Measurements from ENCODE around the gene MRPL44.

MRPL44 gene

DNA sequence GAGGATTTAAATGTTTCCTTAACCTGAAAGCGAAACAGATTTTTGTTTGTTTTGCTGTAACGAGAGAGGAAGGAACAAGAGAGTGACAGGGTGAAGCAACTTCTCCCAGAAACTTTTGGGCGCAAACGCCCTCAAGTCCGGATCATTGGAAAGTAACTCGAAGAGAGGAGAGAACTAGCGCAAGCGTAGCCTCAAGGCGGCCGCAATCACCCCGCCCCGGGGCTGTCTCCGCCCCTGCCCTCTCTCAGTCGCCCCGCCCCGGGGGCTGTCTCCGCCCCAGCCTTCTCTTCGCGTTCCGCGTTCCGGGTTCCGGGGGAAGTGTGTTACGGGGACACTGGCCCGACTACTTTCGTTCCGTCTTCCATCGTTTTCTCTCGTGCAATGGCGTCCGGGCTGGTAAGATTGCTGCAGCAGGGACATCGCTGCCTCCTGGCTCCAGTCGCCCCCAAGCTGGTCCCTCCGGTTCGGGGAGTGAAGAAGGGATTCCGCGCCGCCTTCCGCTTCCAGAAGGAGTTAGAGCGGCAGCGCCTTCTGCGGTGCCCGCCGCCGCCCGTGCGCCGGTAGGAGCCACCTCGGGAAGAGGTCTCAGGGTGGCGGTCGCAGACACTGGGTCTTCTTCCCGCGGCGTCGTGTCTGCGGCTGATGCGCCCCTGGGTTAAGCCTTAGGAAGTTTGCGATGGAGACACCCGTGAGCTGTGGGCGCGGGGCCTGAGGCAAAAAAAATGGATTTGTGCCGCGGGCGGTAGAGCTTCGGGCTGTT is at the start of gene MRPL44:
Gene MRPL44, plus strand, starts transcription at position 372 of the 760 bp plus-strand sequence. Its CDS starts 10 bp downstream, at position 382.
- DNase-seq = peak; percentile 94

DNA sequence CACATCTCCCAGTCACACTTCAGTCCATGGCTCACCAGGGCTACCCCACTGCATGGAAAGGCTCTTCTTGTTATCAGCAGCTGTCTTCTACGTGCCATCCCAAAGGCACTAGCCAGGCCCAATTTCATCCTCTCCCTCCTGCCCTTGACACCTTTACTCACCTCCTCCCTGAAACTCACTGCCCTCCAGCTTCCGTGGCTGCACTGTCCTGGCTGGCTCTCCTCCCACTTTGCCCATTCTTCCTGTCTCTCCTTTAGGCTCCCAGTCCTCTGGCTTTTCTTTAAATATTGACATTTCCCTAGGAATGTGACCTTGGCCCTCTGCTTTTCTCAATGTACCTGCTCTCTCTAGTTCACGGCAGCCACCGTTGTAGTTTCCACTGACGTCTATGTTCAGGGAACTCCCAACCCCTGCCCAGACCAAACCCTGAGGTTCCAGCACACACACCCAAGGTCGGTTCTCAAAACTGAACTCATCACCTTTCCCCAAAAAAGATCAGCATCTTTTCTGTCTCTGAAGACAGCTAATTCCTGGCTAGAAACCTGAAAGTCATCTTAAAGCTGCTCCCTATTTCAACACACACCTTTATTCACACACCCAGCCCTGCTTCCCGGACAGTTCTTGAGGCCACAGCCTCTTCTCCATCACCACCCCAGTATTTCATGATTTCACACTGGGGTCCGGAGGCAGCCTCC is 48.8 kb upstream of the MRPL44 start:
- DNase-seq = no peak

DNA sequence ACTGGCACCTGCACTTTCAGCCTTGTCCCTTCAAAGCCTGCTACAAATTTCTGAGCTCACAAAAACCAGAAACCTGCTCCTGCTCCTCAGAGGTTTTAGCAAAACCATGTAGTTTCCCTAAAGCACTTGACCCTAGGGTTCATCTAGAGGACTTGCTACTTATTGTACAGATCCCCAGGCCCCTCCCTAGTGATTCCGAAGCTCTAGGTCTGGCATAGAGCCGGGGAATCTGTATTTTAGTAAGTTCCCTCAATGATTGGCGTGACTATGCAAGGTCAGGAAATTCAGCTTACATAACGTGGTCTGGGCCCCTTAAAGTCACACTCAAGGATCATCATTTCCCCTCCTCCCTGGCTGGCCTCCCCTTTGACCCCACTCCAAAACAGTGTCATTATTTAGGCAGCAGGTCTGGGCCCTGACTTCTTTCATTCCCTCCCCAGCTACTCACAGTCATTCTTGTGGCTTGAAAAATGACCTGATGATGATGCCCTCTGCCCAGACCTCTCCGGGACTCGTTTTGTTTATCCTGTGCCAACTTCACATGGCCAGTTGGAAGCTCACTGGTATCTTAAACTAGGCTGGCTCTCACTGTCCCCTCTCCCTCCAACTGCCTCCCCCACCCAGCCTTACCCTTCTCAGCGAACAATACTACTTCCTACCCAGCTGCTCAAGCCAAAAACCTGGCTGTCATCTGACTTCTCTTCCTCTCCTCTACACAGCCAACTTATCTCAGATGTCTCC is 48.1 kb upstream of the MRPL44 start:
- DNase-seq = no peak

DNA sequence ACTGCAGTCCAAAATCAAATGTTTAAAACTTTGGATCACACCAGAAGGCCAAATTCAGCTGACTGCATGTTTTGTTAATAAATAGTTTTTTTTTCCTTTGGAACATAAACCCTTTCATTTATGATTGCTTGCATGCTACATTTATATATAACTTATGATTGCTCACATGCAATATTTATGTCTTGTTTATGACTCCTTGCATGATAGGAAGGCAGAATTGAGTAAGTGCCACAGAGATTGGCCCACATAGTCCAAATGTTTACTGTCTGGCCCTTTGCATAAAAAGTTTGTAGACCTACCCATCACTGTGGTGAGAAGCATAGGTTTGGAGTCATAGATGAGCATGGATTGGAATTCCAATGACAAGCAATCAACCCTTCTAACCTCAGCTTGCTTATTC is 42.9 kb upstream of the MRPL44 start:
- no peak for DNase-seq

DNA sequence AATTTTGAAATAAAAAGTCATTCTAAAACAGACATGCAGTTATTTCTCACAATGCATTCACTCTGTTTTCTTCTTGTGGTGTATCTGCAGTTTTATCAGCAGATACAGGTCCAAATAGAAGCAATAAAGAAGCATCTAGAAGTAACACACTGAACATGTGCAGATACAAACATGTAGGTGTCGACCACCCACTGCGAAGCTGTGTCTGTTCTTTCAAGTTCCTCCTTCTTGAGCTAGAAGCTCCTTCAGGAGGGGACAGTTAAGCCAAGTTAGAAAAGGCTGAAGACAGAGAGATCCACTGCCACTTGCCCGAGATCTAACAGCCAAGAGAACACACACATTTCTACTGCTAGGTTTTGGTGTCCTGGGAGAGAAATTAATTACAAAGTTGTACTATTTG is 42.2 kb upstream of the MRPL44 start:
- no peak for DNase-seq

DNA sequence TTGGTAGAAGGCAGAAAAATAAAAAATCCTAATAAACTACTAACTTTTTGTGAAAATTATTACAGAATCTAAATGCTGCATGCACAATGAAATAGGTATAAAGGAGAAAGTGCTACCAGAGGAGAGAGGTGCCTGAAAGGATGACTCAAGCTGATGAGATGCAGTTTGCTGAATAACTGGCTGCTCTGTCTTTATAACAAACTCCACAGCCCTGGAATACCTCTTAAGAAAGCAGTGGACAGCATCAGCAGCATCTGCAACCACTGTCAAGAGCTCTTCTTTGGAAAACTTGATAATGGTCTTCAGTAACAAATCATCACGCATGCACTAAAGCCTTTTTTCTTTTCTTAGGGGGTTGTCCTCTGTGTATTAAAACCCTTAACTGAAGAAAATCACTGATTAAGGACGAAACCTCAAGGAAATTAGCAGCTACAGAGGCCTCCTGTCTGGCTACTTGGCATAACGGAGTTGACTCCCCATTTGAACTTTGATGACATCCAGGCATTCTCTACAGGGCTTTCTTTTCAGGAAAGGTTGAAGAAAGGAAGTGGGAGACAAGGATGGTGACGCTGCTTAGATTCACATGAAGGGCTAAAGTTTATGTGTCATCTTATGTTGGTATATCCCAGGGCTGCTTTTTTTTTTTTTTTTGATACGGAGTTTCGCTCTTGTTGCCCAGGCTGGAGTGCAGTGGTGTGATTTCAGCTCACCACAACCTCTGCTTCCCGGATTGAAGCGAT is 40.9 kb upstream of the MRPL44 start:
- no peak for DNase-seq

DNA sequence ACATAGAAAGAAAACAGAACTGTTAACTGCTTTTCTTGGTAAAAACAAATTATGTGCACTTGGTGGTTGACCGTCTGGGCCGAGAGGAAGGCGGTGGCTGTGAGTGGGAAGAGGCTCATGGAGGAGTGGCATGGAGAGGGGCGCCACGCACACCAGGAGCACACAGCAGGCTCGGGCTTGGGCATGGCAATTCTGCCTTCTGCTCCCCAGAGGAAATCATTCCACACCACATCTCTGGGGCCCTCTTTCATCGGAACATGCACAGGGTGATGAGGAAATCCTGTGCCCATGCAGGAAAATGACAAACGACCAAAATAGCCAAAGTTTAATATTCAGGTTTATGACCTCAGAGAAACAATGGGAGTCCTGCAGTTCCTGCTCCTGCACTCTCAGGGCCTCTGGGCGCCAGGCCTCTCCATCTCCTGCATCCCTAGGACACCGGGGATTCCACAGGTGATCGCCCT is 38.6 kb upstream of the MRPL44 start:
- no peak for DNase-seq

DNA sequence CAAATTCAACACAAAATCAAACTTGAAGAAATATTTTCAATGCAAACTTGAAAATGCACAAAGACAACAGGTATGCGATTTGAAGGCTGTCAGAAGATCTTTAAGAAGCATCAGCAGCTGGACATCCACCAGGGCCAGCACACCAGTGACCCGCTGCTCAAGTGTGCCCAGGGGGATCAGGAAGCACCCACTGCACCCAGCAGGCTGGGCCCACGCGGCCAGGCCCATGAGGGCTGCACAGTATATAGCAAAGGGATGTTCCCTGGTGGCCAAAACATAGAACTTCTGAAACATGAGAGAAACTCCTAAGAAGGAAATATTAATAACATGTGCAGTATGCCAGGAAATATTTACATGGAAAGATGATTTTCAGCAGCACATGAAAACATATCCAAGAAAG is 37.2 kb upstream of the MRPL44 start:
- no peak for DNase-seq

DNA sequence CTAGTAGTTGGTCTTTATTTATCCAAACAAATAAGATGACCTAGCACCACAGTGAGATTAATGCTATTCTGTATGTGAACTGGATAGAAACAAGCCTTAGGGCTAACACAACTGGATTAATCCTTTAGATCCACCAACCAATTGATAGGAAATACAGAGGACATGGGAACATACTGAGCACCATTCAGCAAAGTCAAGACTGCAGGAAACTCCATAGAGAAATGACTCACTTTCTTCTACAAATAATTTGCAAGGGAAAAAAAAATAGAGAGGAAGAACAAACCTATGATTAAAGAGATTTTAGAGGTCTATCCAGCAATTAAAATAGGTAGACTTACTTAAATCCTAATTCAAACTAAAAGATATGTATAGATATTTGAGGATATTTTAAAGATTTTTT is 36.1 kb upstream of the MRPL44 start:
- no peak for DNase-seq

DNA sequence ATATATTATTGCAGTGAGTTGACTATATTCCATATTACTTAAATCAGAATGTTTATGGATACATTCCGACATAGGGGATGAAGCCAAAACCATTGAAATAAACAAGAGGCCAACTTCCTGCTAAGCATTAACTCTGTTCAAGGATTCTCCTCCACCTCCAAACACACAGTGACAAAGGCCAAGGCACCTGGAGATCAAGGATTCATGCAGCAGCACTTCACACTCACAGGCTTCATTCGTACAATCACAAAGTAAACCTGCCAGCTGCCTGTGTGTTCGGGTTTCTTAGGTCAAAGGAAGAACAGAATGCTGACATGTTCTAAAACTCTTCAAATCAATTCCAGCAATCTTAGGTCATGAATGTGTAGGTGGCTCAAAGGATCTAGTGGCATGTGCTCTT is 35.0 kb upstream of the MRPL44 start:
- no peak for DNase-seq

DNA sequence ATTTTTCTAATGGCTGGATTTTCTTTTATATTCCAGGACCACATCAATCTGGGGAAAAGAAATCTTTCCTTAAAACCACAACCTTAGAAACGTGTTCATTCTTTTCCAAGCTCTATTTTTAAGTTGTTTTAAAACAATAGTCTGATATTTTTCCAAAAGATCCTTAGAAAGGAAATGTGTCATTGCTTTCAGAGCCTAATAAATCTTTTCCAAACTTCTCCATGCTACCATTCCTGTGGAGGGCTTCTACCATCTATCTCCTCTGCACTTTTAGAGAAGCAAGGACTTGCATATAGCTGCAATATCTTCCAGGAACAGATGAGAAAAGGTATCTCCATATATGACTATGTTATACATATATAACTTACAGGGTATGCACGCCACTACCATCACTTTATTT is 33.3 kb upstream of the MRPL44 start:
- no peak for DNase-seq

DNA sequence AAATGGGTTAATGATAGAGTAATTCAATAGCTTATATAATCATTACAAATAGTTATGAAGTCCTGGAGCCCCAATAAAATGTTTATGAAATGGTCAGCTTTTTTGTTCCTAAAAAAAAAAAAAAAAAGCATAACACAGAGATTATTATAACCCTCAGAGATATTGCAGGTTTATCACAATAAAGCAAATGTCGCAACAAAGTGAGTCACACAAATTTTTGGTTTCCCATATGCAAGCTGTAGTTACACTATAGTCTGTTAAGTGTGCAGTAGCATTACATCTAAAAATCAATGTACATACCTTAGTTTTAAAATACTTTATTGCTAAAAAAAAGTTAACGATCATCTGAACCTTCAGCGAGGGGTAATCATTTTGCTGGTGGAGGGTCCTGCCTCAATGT is 32.2 kb upstream of the MRPL44 start:
- DNase-seq = no peak

DNA sequence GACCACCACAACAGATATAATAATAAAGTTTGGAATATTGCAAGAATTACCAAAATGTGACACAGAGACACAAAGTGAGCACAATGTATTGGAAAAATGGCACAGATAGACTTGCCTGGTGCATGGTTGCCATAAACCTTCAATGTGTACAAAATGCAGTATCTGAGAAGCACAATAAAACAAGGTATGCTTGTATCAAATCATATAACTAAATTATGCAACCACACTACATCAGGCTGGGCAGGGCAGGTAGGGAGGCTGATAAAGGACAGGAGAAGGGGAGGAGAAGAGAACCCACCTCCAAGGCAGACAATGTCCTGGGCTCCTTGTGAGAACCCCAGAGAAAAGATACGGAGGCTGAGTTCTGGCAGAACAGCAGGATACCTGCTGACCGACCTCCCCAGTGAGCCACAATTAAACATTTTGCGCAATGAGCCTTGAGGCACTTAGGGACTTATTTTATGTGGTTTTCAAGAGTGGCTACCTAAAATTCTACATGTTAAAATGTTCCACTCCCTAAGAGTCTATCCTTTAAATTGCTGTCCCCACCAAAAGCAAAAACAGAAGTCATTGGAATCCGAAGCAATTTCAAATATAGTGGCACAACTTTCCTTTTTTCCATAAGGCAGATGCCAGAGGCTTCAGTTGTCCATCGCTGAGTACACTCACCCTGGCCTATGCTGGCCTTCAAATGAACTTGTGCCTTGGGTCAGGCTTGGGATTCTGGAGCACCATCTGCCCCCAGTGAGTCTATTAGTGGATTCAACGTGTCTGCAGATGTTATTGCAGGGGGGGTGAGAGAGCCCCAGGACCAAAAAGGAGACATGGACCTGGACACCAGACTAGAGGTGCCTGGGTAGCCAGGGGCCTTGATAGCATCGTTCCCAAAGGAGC is 28.9 kb upstream of the MRPL44 start:
- no peak for DNase-seq

DNA sequence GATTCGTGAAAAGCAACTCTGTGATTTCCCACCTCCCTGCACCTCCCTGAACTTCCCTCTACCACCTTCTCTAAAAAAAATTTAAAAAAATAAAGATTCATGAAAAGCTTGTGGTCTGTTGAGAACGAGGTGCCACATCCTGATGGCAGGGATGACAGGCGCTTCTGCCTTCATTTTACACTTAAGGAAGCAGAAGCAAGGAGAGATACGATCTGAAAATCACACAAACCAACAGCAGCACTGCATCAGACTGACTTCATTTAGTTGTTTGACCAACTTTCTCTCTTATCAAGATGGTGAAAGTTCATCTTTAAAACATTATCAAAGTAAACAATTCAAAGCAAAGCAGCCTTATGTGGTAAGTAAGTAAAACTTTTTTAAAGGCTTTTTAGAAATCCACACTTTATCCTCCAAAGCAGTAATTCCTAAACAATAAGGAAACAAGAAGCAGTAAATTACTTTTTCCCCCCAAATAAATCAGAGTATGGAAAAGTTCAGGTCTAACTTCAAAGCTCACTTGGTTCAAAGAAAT is 27.6 kb upstream of the MRPL44 start:
- DNase-seq = peak; percentile 51

DNA sequence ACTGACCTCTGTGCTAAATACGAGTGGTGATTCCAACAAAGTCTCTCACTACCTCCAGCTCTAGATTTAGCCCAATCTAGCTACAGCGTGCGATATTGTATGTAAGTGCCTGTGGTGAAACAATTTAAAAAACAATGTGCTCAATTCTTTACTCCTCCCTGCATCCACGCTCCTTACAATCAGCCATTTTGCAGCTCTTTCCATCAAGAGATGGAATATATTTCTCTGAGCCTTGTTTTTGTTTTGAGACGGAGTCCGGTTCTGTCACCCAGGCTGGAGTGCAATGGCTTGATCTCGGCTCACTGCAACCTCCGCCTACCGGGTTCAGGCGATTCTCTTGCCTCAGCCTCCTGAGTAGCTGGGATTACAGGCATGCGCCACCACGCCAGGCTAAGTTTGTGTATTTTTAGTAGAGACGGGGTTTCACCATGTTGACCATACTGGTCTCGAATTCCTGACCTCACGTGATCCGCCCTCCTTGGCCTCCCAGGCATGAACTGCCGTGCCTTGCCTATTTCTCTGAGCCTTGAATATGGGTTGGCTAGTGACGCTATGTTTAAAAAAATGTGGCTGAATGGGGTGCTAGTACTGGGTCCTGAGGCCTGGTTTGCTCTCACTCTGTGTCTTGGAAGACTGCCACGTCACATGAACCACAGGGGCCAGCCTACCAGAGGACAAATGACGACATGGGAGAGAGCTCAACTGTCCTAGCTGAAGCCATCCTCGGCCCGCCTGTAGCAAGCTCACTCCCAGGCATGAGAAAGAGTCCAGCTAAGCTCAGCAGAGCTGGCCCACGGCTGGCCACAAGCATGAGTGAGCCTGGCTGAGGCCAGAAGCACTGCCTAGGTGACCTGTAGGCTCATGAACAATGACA is 26.9 kb upstream of the MRPL44 start:
- no peak for DNase-seq

DNA sequence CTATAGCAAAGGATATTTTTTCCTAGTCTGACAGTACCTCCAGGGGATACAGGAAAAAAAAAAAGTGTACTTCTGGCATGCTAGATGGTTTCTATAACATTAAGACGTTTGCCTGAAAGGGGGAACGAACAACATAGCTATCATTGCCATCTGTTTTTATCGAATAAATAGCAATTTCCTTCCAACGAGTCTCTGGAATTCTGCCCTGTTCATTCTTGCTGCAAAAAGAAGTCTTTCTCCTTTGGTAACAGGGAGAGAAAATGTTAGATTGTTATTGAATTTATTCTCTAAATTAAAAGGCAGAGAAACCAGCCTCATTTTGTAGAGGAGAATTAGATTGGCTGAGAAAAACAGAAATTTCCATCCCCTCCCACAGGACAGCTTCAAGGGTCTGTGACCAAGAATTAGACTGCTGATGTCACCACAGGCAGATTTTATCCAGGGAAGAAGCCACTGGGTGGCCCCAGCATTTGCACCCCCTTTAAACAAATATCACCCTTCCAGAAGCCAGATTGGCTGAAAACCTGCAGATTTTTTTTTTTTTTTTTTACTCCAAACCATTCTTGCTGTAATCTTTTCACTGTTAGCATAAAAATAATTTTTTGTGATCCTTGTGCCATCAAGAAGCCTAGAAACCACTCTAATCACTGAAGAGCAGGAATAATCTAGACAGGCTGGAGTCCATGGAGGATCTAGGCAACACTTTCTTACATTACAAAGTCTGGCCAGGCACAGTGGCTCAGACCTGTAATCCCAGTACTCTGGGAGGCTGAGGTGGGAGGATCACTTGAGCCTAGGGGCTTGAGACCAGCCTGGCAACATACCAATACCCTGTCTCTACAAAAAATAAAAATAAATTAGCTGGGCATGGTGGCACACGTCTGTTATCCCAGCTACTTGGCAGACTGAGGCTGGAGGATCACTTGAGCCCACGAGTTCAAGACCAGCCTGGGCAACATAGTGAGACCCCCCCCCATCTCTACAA is 24.2 kb upstream of the MRPL44 start:
- no peak for DNase-seq

DNA sequence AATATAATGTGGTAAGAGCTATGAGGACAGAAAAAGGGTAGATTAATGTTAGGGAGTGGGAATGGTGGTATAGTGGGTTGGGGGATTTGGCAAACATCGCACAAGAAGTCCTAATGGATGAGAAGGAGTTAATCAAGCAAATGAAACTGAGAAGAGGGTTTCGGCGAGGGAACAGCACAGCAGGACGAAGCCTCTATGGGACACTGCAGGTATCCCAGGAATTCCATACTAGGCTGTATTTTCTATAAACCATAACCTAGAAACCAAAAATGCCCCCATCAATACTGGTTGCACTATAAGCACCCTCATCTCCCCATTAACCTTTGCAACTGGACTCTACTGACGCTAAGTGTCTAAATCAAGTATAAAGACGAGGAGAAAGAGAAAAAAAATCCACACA is 22.4 kb upstream of the MRPL44 start:
- DNase-seq = no peak

DNA sequence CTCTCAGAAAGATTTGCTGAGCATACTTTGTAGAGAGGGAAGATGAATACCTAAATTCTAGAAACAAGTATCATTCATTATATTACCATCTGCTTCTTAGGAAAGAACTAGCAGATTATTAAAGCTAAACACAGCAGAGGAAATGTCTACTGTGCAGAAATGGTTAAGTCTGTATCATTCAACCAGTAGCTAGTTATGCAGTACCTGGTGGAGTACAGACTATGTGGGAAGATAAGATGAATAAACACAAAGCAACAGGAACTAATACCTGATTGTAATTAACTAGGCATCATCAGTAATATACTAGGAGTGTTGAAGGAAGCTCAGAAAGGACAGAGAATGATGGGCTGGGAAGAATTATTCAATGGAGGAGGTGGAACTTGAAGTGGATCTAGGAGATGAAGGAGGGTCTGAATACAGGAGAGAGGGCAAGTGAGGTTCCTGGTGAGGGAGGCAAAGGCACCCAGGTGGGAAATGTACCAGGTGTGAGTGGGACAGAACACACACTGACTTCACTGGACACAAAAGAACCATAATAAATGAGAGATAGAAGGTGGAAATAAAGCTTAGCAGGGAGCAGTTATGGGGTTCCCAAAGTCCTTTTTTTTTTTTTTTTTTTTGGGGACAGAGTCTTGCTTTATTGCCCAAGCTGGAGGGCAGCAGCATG is 21.7 kb upstream of the MRPL44 start:
- DNase-seq = no peak

DNA sequence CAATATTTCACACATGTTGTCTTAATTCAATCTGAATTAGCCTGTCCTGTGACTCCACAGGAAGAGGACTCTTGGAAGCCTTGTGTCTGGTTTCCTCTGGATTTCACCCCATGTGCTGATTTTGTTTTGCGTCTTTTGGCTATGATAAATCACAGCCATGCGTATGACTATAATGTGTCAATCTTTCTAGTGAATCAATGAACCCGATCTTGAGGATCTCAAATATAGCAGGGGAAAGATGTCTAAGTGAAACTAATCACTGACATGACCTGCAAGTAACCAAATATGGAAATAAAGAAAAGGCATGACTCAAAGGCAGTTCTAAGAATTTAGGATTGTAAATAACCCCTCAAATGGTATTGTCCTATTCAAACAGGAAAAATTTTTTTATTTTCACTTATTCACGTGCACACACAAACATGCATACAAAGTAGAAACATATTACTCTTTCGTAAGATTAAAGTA is 20.4 kb upstream of the MRPL44 start:
- peak; percentile 53 for DNase-seq

Data from CD4-positive, alpha-beta T cell treated with Interleukin-4 for 4 hours (primary cell).